ENCODE measurements around the gene SYT15. TPM values are rescaled to one million over a fixed set of nuclear protein-coding genes. Genes with fewer than 3 reads are reported as not detected.
A peak's percentile ranks its signal among the peaks of the same experiment; 100 is the strongest.

Gene SYT15
- total RNA-seq, 1 experiment from 2014 or later, result 2.2 TPM

GRCh38 chr10:46558392-46559185 lies 20.3 kb upstream of the SYT15 start:
- DNase-seq, result peak; percentile 19
- intact Hi-C loops (cut with micrococcal nuclease; ENCODE audit: unreplicated experiment), result loop anchor here (5.0 kb wide), 1 partner anchor 326 kb away; no protein-coding TSS in a partner anchor
- no peak overlapping the region for H3K4me3 Mint-ChIP-seq (ENCODE audit: low read depth, unreplicated experiment)
- no TSS peak for BruUV-seq (replicated peaks)
- no peak overlapping the region for H3K27ac Mint-ChIP-seq (ENCODE audit: unreplicated experiment)
- peaks cover 19% of the 10 kb centered on the region for H3K36me3 Mint-ChIP-seq (ENCODE audit: insufficient read depth, unreplicated experiment)
- TF ChIP-seq CTCF (IDR thresholded peaks at IDR 0.05; ENCODE audit: unreplicated experiment), result no peak
- CTCF ChIA-PET, result interaction anchor here (0.5 to 1.4 kb wide), 6 partner anchors 10 to 1218 kb away, joined by 3 to 5 read pairs (median 3); no protein-coding TSS in a partner anchor
- H3K27me3 Mint-ChIP-seq (ENCODE audit: unreplicated experiment), result no peaks in the 10 kb centered on the region
- no peaks in the 10 kb centered on the region for H3K9me3 Mint-ChIP-seq (ENCODE audit: low read depth, unreplicated experiment)
- no peaks in the 10 kb centered on the region for H3K4me1 Mint-ChIP-seq (ENCODE audit: low read depth, unreplicated experiment)

- peaks cover 19% of the 10 kb centered on the region for H3K36me3 Mint-ChIP-seq (ENCODE audit: insufficient read depth, unreplicated experiment)
- H3K4me1 Mint-ChIP-seq (ENCODE audit: low read depth, unreplicated experiment), result no peaks in the 10 kb centered on the region
- no peak overlapping the region for H3K27ac Mint-ChIP-seq (ENCODE audit: unreplicated experiment)
- intact Hi-C loops (cut with micrococcal nuclease; ENCODE audit: unreplicated experiment), result loop anchor here (5.0 kb wide), 1 partner anchor 327 kb away; no protein-coding TSS in a partner anchor
- H3K9me3 Mint-ChIP-seq (ENCODE audit: low read depth, unreplicated experiment), result no peaks in the 10 kb centered on the region
- no peak for TF ChIP-seq CTCF (IDR thresholded peaks at IDR 0.05; ENCODE audit: unreplicated experiment)
- no peaks in the 10 kb centered on the region for H3K27me3 Mint-ChIP-seq (ENCODE audit: unreplicated experiment)
- BruUV-seq (replicated peaks), result no TSS peak
- no peak overlapping the region for H3K4me3 Mint-ChIP-seq (ENCODE audit: low read depth, unreplicated experiment)
- CTCF ChIA-PET, result interaction anchor here (0.7 to 1.4 kb wide), 5 partner anchors 15 to 1217 kb away, joined by 3 to 5 read pairs (median 3); no protein-coding TSS in a partner anchor
- DNase-seq, result no peak
Measured at GRCh38 chr10:46559231-46559671, 19.7 kb upstream of the SYT15 start.

- Mint-ChIP-seq H3K9me3 (ENCODE audit: low read depth, unreplicated experiment) (no peaks in the 10 kb centered on the region), H3K27ac (ENCODE audit: unreplicated experiment) (no peak overlapping the region), H3K4me3 (ENCODE audit: low read depth, unreplicated experiment) (no peak overlapping the region), H3K27me3 (ENCODE audit: unreplicated experiment) (no peaks in the 10 kb centered on the region), H3K4me1 (ENCODE audit: low read depth, unreplicated experiment) (no peaks in the 10 kb centered on the region), H3K36me3 (ENCODE audit: insufficient read depth, unreplicated experiment) (peaks cover 19% of the 10 kb centered on the region)
- intact Hi-C loops (cut with micrococcal nuclease; ENCODE audit: unreplicated experiment), result no loop called here
- no peak for TF ChIP-seq CTCF (IDR thresholded peaks at IDR 0.05; ENCODE audit: unreplicated experiment)
- DNase-seq, result no peak
- CTCF ChIA-PET, result interaction anchor here (1.1 kb wide), 2 partner anchors 12 to 16 kb away, joined by 3 to 6 read pairs; no protein-coding TSS in a partner anchor
- no TSS peak for BruUV-seq (replicated peaks)
Measured at GRCh38 chr10:46560381-46560780, 18.5 kb upstream of the SYT15 start.

- no TSS peak for BruUV-seq (replicated peaks)
- Mint-ChIP-seq H3K27ac (ENCODE audit: unreplicated experiment) (no peak overlapping the region), H3K27me3 (ENCODE audit: unreplicated experiment) (no peaks in the 10 kb centered on the region), H3K36me3 (ENCODE audit: insufficient read depth, unreplicated experiment) (peaks cover 14% of the 10 kb centered on the region), H3K9me3 (ENCODE audit: low read depth, unreplicated experiment) (no peaks in the 10 kb centered on the region), H3K4me1 (ENCODE audit: low read depth, unreplicated experiment) (no peaks in the 10 kb centered on the region), H3K4me3 (ENCODE audit: low read depth, unreplicated experiment) (no peak overlapping the region)
- no peak for TF ChIP-seq CTCF (IDR thresholded peaks at IDR 0.05; ENCODE audit: unreplicated experiment)
- intact Hi-C loops (cut with micrococcal nuclease; ENCODE audit: unreplicated experiment), result no loop called here
- CTCF ChIA-PET, result interaction anchor here (1.1 kb wide), 1 partner anchor 12 kb away, joined by 6 read pairs; no protein-coding TSS in a partner anchor
- DNase-seq, result no peak
Measured at GRCh38 chr10:46560952-46561351, 18.0 kb upstream of the SYT15 start.
